ENCODE results near the gene ADAM15. TPM values are rescaled to one million over a fixed set of nuclear protein-coding genes. Genes with fewer than 3 reads are reported as not detected.

Gene ADAM15
- total and polyA plus RNA-seq, 2 of the 8 experiments (the other 6 are each of a cell fraction or from before 2014, with no cell fraction given), result 32.9 to 37.6 TPM

DNA sequence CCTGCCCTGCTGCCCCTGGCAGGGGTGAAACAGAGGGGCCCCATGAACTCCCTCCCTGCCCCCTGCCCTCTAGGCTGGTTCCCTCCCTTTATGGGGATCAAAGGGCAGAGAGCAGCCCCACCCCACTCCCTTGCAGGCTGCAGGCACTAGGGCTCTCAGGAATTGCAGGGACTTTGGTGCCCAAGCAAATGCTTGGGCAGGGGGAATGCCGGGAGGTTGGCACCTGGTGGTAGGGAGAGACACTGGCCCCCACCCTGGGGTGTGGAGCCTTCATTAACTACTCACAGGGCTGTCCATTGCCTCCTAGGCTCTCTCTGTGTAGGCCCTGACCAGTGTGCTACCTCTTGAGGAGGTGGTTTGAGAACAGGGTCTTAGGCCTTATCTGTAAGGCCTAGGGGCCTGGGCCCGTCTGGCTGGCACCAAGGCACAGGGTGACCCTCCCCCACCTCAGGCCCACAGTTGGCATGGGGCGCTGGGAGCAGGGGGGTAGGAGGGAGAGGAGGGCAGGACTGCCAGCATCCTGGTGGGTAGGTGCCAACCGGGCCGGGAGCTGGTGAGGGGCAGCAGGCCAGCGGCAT is 43.8 kb upstream of the ADAM15 start (continued):
- TF ChIP-seq, protein P1, sequence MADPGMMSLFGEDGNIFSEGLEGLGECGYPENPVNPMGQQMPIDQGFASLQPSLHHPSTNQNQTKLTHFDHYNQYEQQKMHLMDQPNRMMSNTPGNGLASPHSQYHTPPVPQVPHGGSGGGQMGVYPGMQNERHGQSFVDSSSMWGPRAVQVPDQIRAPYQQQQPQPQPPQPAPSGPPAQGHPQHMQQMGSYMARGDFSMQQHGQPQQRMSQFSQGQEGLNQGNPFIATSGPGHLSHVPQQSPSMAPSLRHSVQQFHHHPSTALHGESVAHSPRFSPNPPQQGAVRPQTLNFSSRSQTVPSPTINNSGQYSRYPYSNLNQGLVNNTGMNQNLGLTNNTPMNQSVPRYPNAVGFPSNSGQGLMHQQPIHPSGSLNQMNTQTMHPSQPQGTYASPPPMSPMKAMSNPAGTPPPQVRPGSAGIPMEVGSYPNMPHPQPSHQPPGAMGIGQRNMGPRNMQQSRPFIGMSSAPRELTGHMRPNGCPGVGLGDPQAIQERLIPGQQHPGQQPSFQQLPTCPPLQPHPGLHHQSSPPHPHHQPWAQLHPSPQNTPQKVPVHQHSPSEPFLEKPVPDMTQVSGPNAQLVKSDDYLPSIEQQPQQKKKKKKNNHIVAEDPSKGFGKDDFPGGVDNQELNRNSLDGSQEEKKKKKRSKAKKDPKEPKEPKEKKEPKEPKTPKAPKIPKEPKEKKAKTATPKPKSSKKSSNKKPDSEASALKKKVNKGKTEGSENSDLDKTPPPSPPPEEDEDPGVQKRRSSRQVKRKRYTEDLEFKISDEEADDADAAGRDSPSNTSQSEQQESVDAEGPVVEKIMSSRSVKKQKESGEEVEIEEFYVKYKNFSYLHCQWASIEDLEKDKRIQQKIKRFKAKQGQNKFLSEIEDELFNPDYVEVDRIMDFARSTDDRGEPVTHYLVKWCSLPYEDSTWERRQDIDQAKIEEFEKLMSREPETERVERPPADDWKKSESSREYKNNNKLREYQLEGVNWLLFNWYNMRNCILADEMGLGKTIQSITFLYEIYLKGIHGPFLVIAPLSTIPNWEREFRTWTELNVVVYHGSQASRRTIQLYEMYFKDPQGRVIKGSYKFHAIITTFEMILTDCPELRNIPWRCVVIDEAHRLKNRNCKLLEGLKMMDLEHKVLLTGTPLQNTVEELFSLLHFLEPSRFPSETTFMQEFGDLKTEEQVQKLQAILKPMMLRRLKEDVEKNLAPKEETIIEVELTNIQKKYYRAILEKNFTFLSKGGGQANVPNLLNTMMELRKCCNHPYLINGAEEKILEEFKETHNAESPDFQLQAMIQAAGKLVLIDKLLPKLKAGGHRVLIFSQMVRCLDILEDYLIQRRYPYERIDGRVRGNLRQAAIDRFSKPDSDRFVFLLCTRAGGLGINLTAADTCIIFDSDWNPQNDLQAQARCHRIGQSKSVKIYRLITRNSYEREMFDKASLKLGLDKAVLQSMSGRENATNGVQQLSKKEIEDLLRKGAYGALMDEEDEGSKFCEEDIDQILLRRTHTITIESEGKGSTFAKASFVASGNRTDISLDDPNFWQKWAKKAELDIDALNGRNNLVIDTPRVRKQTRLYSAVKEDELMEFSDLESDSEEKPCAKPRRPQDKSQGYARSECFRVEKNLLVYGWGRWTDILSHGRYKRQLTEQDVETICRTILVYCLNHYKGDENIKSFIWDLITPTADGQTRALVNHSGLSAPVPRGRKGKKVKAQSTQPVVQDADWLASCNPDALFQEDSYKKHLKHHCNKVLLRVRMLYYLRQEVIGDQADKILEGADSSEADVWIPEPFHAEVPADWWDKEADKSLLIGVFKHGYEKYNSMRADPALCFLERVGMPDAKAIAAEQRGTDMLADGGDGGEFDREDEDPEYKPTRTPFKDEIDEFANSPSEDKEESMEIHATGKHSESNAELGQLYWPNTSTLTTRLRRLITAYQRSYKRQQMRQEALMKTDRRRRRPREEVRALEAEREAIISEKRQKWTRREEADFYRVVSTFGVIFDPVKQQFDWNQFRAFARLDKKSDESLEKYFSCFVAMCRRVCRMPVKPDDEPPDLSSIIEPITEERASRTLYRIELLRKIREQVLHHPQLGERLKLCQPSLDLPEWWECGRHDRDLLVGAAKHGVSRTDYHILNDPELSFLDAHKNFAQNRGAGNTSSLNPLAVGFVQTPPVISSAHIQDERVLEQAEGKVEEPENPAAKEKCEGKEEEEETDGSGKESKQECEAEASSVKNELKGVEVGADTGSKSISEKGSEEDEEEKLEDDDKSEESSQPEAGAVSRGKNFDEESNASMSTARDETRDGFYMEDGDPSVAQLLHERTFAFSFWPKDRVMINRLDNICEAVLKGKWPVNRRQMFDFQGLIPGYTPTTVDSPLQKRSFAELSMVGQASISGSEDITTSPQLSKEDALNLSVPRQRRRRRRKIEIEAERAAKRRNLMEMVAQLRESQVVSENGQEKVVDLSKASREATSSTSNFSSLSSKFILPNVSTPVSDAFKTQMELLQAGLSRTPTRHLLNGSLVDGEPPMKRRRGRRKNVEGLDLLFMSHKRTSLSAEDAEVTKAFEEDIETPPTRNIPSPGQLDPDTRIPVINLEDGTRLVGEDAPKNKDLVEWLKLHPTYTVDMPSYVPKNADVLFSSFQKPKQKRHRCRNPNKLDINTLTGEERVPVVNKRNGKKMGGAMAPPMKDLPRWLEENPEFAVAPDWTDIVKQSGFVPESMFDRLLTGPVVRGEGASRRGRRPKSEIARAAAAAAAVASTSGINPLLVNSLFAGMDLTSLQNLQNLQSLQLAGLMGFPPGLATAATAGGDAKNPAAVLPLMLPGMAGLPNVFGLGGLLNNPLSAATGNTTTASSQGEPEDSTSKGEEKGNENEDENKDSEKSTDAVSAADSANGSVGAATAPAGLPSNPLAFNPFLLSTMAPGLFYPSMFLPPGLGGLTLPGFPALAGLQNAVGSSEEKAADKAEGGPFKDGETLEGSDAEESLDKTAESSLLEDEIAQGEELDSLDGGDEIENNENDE (IDR thresholded peaks at IDR 0.05; ENCODE audit: insufficient replicate concordance, low read length), result no peak
- TF ChIP-seq JUND (IDR thresholded peaks at IDR 0.05; ENCODE audit: low read length), result no peak

Data from H1 (cell line).